ENCODE data around the gene ABTB2. TPM values are rescaled to one million over a fixed set of nuclear protein-coding genes. Genes with fewer than 3 reads are reported as not detected.

ABTB2 gene
- total and polyA plus RNA-seq, 12 donors, result 2.5 to 19.1 (median 14.2) TPM

- peak overlapping the region in 6 of 10 donors; percentile 26 to 52 (median 42) for H3K27ac ChIP-seq
- ATAC-seq (peak; percentile 34 to 88 (median 75)), DNase-seq (peak in 1 of 2 donors; percentile 70)
- 45 to 68% methylated on average over 15 to 22 of the region's 22 CpGs for whole genome bisulfite sequencing, 2 donors
- H3K9me3 ChIP-seq, result no peaks in the 10 kb centered on the region
- no peak for TF ChIP-seq CTCF (IDR thresholded peaks at IDR 0.05)
- peaks cover 0 to 61% (median 11%) of the 10 kb centered on the region in 9 donors for H3K36me3 ChIP-seq
- no peaks in the 10 kb centered on the region for H3K27me3 ChIP-seq
- H3K4me3 ChIP-seq, result no peak overlapping the region
- intact Hi-C loops (cut with DNase I), result no loop called here
- peaks cover 0 to 30% (median 10%) of the 10 kb centered on the region in 9 donors for H3K4me1 ChIP-seq
These were observed 197.6 kb downstream of the ABTB2 start for GRCh38 chr11:34160049-34160721.

GRCh38 chr11:34158661-34159060 lies 199.1 kb downstream of the ABTB2 start:
- ATAC-seq, result no peak
- H3K27me3 ChIP-seq, result no peaks in the 10 kb centered on the region
- 69 to 70% methylated on average over 6 of the region's 6 CpGs for WGBS, 2 donors
- no peak for TF ChIP-seq CTCF (IDR thresholded peaks at IDR 0.05)
- H3K4me1 ChIP-seq, result peaks cover 0 to 32% (median 10%) of the 10 kb centered on the region in 9 donors
- no peak overlapping the region for H3K4me3 ChIP-seq
- intact Hi-C loops (cut with DNase I), result no loop called here
- DNase-seq, result no peak
- no peak overlapping the region for H3K27ac ChIP-seq
- H3K9me3 ChIP-seq, result no peaks in the 10 kb centered on the region
- peaks cover 0 to 68% (median 9%) of the 10 kb centered on the region in 9 donors for H3K36me3 ChIP-seq

GRCh38 chr11:34157163-34157562 lies 200.6 kb downstream of the ABTB2 start:
- H3K4me1 ChIP-seq, result peaks cover 0 to 32% (median 10%) of the 10 kb centered on the region in 9 donors
- no peaks in the 10 kb centered on the region for H3K9me3 ChIP-seq
- no peak overlapping the region for H3K4me3 ChIP-seq
- H3K36me3 ChIP-seq, result peaks cover 0 to 70% (median 6%) of the 10 kb centered on the region in 9 donors
- H3K27me3 ChIP-seq, result no peaks in the 10 kb centered on the region
- DNase-seq, result peak; percentile 49 to 52
- ATAC-seq, result peak in 6 of 8 donors; percentile 7 to 56 (median 37)
- peak overlapping the region in 1 of 10 donors; percentile 25 for H3K27ac ChIP-seq
- WGBS, 2 donors, result 72 to 74% methylated on average over 9 of the region's 9 CpGs
- intact Hi-C loops (cut with DNase I), result loop anchor here in 1 of 10 donors (1.0 kb wide), 1 partner anchor 33 kb away; no protein-coding TSS in a partner anchor
- no peak for TF ChIP-seq CTCF (IDR thresholded peaks at IDR 0.05)

- H3K9me3 ChIP-seq, result no peaks in the 10 kb centered on the region
- intact Hi-C loops (cut with DNase I), result no loop called here
- WGBS, 2 donors, result 56 to 70% methylated on average over 2 of the region's 2 CpGs
- TF ChIP-seq CTCF (IDR thresholded peaks at IDR 0.05), result no peak
- H3K36me3 ChIP-seq, result peaks cover 0 to 75% (median 5%) of the 10 kb centered on the region in 9 donors
- H3K4me3 ChIP-seq, result no peak overlapping the region
- no peaks in the 10 kb centered on the region for H3K27me3 ChIP-seq
- peaks cover 0 to 33% (median 10%) of the 10 kb centered on the region in 9 donors for H3K4me1 ChIP-seq
- DNase-seq (no peak), ATAC-seq (peak in 1 of 8 donors; percentile 6)
- peak overlapping the region in 1 of 10 donors; percentile 1 for H3K27ac ChIP-seq
These were observed 202.1 kb downstream of the ABTB2 start for GRCh38 chr11:34155757-34156062.
